ENCODE measurements around the gene C6orf120. TPM values are rescaled to one million over a fixed set of nuclear protein-coding genes. Genes with fewer than 3 reads are reported as not detected.

Gene C6orf120
- total and polyA plus RNA-seq, 9 donors: 13.3 to 32.7 (median 25.8) TPM

DNA sequence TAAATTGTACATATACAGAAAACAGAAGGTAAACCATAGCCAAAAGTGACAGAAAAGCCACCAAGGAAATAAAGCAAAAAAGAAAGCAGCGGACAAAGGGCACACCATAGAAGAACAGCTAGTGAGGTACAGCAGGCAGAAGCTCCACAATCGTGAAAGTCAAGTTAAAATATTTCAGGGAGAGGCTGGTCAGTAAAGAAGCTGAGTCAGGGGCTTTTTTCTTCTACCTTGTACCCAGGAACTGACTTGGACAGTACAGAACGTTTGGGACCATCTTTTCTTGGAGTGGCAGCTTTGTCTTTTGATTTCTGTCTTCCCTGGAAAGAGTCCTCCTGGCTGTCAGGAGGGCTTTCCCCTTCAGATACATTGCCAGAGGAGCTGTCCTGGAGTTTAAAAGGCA lies 8.1 kb downstream of the C6orf120 start:
- Histone ChIP-seq H3K9me3 (no peaks in the 10 kb centered on the region), H3K4me3 (no peak overlapping the region), H3K36me3 (no peaks in the 10 kb centered on the region), H3K4me1 (ENCODE audit: insufficient read depth) (no peaks in the 10 kb centered on the region), H3K27ac (no peak overlapping the region), H3K27me3 (no peaks in the 10 kb centered on the region)
- TF ChIP-seq, protein P1, sequence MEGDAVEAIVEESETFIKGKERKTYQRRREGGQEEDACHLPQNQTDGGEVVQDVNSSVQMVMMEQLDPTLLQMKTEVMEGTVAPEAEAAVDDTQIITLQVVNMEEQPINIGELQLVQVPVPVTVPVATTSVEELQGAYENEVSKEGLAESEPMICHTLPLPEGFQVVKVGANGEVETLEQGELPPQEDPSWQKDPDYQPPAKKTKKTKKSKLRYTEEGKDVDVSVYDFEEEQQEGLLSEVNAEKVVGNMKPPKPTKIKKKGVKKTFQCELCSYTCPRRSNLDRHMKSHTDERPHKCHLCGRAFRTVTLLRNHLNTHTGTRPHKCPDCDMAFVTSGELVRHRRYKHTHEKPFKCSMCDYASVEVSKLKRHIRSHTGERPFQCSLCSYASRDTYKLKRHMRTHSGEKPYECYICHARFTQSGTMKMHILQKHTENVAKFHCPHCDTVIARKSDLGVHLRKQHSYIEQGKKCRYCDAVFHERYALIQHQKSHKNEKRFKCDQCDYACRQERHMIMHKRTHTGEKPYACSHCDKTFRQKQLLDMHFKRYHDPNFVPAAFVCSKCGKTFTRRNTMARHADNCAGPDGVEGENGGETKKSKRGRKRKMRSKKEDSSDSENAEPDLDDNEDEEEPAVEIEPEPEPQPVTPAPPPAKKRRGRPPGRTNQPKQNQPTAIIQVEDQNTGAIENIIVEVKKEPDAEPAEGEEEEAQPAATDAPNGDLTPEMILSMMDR (IDR thresholded peaks at IDR 0.05): no peak
- TF ChIP-seq POLR2A (IDR thresholded peaks at IDR 0.05) (no peak), EP300 (IDR thresholded peaks at IDR 0.05) (no peak)
- intact Hi-C loops (cut with DNase I): loop anchor here in 1 of 4 donors (2.0 kb wide), 1 partner anchor 73 kb away; no protein-coding TSS in a partner anchor
- no peak for DNase-seq
- 74 to 80% (median 75%) methylated on average over 3 of the region's 3 CpGs for WGBS, 3 donors

- H3K36me3 ChIP-seq: no peaks in the 10 kb centered on the region
Measured at GRCh38 chr6:169714178-169714577, 12.3 kb downstream of the C6orf120 start.

DNA sequence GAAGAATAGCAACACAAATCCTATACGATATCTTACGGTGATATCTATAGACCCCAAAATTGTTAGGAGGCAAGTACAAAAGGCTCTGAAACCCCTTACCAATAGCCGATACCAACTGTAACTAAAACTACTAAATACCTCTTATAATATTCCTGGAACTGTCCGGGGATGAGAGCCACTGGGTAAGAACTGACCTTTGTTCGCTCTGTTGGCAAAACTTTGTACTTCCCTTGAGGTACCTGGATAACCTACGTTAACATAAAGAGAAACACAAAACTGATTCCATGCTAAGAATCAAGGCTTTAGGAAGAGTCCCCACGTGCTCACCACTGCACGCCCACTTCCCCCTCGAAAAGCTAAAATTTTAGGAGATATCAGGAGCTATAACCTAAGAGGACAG lies 12.7 kb downstream of the C6orf120 start:
- Histone ChIP-seq H3K27me3 (no peaks in the 10 kb centered on the region), H3K4me1 (ENCODE audit: insufficient read depth) (no peaks in the 10 kb centered on the region), H3K4me3 (no peak overlapping the region), H3K9me3 (no peaks in the 10 kb centered on the region), H3K27ac (no peak overlapping the region), H3K36me3 (no peaks in the 10 kb centered on the region)
- TF ChIP-seq EP300 (IDR thresholded peaks at IDR 0.05) (no peak), POLR2A (IDR thresholded peaks at IDR 0.05) (no peak)
- TF ChIP-seq, protein P1 (IDR thresholded peaks at IDR 0.05): no peak
- no peak for DNase-seq
- WGBS, 3 donors: 93 to 96% (median 94%) methylated on average over 9 of the region's 9 CpGs
- intact Hi-C loops (cut with DNase I): no loop called here

More at GRCh38 chr6:169714178-169714577, 12.3 kb downstream of the C6orf120 start:
- intact Hi-C loops (cut with DNase I): no loop called here
- no peaks in the 10 kb centered on the region for H3K27me3 ChIP-seq
- no peak for DNase-seq
- no peak for TF ChIP-seq EP300 (IDR thresholded peaks at IDR 0.05)
- no peak for TF ChIP-seq POLR2A (IDR thresholded peaks at IDR 0.05)
- TF ChIP-seq, protein P1 (IDR thresholded peaks at IDR 0.05): no peak
- 94 to 100% (median 95%) methylated on average over 2 of the region's 2 CpGs for WGBS, 3 donors
- H3K4me3 ChIP-seq: no peak overlapping the region
- H3K4me1 ChIP-seq (ENCODE audit: insufficient read depth): no peaks in the 10 kb centered on the region
- H3K9me3 ChIP-seq: no peaks in the 10 kb centered on the region
- no peak overlapping the region for H3K27ac ChIP-seq

DNA sequence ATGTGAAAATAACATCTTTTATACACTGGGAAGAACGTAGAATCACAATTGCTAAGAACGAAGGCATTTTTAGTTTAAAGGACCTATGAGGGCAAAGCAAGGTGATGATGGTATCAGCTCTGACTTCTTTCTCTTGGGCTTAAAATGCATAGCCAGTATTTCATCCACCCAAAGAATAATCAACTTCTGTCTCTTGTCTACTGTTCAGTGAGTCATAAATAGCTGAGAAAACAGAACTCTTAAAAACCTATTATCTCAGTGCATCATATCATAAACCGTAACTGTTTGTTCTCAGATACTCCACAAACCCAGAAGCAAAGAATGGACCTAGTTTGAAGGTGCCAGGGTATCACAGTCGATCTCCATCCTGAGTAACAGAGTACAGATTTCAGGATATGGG lies 17.2 kb downstream of the C6orf120 start:
- intact Hi-C loops (cut with DNase I): no loop called here
- H3K36me3 ChIP-seq: no peaks in the 10 kb centered on the region
- no peak for DNase-seq
- no peak for TF ChIP-seq POLR2A (IDR thresholded peaks at IDR 0.05)
- TF ChIP-seq, protein P1 (IDR thresholded peaks at IDR 0.05): no peak
- no peak for TF ChIP-seq EP300 (IDR thresholded peaks at IDR 0.05)
- 79 to 95% (median 94%) methylated on average over 4 of the region's 4 CpGs for WGBS, 3 donors
- H3K27ac ChIP-seq: no peak overlapping the region
- H3K9me3 ChIP-seq: no peaks in the 10 kb centered on the region
- H3K27me3 ChIP-seq: no peaks in the 10 kb centered on the region
- H3K4me1 ChIP-seq (ENCODE audit: insufficient read depth): peaks cover 1% of the 10 kb centered on the region
- H3K4me3 ChIP-seq: no peak overlapping the region
